GM12874 (cell line): ENCODE results near the gene NOL4L.

Source experiments
- CTCF ChIP-seq: IDR thresholded peaks from 2 replicates; pipeline ENCODE4 v1.5.1; 2011; ENCODE audit warnings: low read depth, mild to moderate bottlenecking, control low read depth, low read length, moderate library complexity; ENCODE audit not compliant: insufficient read depth

Gene NOL4L

GRCh38 chr20:32462900-32463641 lies 122.1 kb downstream of the NOL4L start:
- TF ChIP-seq CTCF = no peak

GRCh38 chr20:32461836-32462600 lies 123.1 kb downstream of the NOL4L start:
- no peak for TF ChIP-seq CTCF

GRCh38 chr20:32460683-32461320 lies 124.3 kb downstream of the NOL4L start:
- TF ChIP-seq CTCF = no peak

- TF ChIP-seq CTCF = no peak
Measured at GRCh38 chr20:32460231-32460630, 124.9 kb downstream of the NOL4L start.

GRCh38 chr20:32458837-32459220 lies 126.3 kb downstream of the NOL4L start:
- TF ChIP-seq CTCF = no peak

GRCh38 chr20:32458061-32458836 lies 126.9 kb downstream of the NOL4L start:
- no peak for TF ChIP-seq CTCF
